ENCODE results near the gene MRPS10.
"Not testable (repeated sequence)": the region's sequence is repeated elsewhere in the genome, so short reads cannot be mapped to it uniquely, and the experiment has no call there.

The MRPS10 gene

DNA sequence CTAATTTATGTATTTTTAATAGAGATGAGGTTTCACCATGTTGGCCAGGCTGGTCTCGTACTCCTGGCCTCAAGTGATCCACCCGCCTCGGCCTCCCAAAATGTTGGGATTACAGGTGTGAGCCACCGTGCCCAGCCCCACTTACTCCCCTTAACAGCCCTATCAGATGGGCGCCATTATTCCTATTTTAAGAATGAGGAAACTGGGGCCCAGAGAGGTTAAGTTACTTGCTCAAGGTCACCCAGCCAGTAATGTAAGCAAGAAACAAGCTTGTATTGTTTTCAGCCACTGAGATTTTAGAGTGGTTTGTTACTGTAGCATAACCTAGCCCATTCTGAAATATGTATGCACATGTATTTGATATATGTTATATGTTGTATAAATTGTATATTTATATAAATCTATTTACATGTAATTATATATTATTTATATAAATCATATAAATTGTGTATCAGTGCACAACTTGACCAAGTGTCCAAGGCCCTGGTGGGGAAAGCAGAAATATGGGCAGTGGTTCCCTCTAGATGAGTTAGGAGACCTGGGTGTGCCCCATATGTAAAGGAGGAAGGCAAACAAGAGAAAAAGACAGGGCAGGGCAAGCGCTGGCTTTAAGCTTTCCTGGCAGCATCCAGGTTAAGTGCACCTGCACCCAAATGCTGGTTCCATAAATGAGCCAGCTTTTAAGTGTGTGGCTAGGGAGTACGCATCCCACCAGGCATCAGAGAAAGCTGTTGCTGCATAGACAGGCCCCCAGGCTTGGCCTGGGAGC lies 45.7 kb downstream of the MRPS10 start:
- no peak for DNase-seq

- not testable (repeated sequence) for DNase-seq
Observed at GRCh38 chr6:42169780-42170179, 47.9 kb downstream of the MRPS10 start.

DNA sequence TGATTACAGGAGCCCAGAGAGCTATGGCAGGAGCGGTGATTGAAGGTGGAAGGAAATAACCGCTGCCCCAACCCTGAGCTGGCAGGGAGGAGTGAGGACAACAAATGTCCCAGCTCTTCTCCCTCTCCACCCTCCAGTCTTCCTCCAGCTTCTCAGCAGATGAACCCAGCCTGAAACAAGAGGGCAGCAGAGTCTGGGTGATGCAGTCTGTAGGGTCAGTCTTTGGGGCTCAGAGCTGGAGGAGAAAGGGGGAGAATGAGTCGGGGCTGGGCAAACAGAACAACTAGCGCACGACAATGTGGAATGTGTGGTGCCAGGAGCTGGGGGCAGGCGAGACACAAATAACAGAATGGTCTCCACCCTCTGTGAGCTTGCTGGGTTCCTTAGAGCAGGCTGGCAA lies 49.0 kb downstream of the MRPS10 start:
- no peak for DNase-seq

GRCh38 chr6:42166444-42167141 lies 51.1 kb downstream of the MRPS10 start:
- no peak for DNase-seq

DNA sequence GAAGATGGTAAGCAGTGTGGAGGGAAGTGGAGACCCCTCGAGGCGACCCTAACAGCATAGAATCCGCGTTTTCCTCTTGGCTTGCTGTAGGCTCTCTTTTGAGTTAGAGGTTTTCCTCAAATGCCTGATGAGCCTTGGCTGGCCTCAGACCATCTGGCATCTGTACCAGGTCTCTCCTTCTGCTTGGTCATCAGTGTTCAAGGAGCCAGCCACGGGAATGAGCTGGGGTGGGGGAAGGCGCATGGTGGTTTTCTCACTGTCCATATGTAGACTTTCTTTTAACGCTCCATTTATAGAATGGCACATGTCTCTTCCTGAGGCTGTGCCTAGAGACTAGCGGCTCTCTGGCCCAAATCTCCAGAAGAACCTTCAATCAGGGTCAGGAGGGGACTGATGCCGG lies 52.6 kb downstream of the MRPS10 start:
- no peak for DNase-seq

- no peak for DNase-seq
Observed at GRCh38 chr6:42163981-42164380, 53.7 kb downstream of the MRPS10 start.

- DNase-seq = no peak
Observed at GRCh38 chr6:42162812-42163211, 54.8 kb downstream of the MRPS10 start.

- DNase-seq = no peak
Observed at GRCh38 chr6:42162384-42162783, 55.3 kb downstream of the MRPS10 start.

- no peak for DNase-seq
Observed at GRCh38 chr6:42159431-42160024, 58.1 kb downstream of the MRPS10 start.

DNA sequence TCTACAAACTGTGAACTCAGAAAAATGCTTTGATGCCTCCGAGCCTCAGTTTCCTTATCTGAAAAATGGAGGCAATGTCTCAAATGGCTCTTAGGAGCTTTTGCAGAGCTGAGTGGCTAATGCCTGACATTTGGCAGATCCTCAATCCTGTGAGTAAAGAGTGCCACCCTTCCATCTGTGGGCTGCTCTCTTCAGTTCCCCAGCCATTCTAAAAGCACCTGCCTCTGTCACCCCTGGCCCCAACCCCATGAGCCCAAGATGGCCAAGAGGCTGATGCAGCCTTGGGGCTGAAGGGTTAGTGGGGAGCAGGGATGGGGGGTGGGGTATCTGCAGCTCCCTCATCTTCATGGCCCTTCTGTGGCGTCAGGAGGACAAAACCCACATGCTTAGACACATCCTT lies 59.0 kb downstream of the MRPS10 start:
- no peak for DNase-seq

GRCh38 chr6:42158011-42158410 lies 59.6 kb downstream of the MRPS10 start:
- DNase-seq = no peak

Measured in GF-D8 (cell line).